Breast epithelium (tissue), 4 donors: ENCODE measurements around the gene HSD17B2. TPM values are rescaled to one million over a fixed set of nuclear protein-coding genes. Genes with fewer than 3 reads are reported as not detected.

Source experiments
- DNase-seq, 2 donors: peaks; one replicate each; pipeline ENCODE4 v3.0.0-alpha.2; 2019; ENCODE audit warnings: low spot score in 2 of 2
- H3K27ac ChIP-seq, 2 donors: fragments of 200-600 bp; sonication (generic) in 1 of 2; one replicate each; pipeline ENCODE4 v1.5.1; 2016 to 2019; ENCODE audit warnings: mild to moderate bottlenecking in 1 of 2
- H3K27me3 ChIP-seq, 2 donors: fragments of 200-600 bp; sonication (generic) in 1 of 2; one replicate each; pipeline versions ENCODE4 v1.5.1 to v1.6.0; 2017 to 2019; ENCODE audit warnings: control low read depth in 1 of 2, mild to moderate bottlenecking in 1 of 2
- H3K36me3 ChIP-seq: fragments of 200-600 bp; one replicate; pipeline ENCODE4 v1.5.1; 2019
- H3K4me1 ChIP-seq, 2 donors: fragments of 200-600 bp; sonication (generic); one replicate each; pipeline ENCODE4 v1.5.1; 2016 to 2019; ENCODE audit warnings: control low read depth in 1 of 2
- H3K4me3 ChIP-seq, 3 donors: fragments of 200-600 bp; sonication (generic); 1 replicate in 2 of 3; 2 replicates in 1 of 3; pipeline ENCODE4 v1.5.1; 2016 to 2019; ENCODE audit warnings: mild to moderate bottlenecking in 3 of 3, moderate library complexity in 2 of 3
- H3K9me3 ChIP-seq, 2 donors: fragments of 200-600 bp; sonication (generic) in 1 of 2; one replicate each; pipeline ENCODE4 v1.5.1; 2016 to 2019; ENCODE audit warnings: control low read depth in 1 of 2
- CTCF ChIP-seq, 3 donors: fragments of 450-650 bp; IDR thresholded peaks; one replicate each; pipeline ENCODE4 v1.5.1; 2016 to 2017; ENCODE audit warnings: antibody characterized with exemption in 3 of 3, mild to moderate bottlenecking in 3 of 3, moderate library complexity in 3 of 3
- POLR2A ChIP-seq: fragments of 450-650 bp; IDR thresholded peaks from one replicate; pipeline ENCODE4 v1.6.1; 2016; ENCODE audit warnings: antibody characterized with exemption, mild to moderate bottlenecking, moderate library complexity
- POLR2AphosphoS5 ChIP-seq, 3 donors: sonication (generic); formaldehyde crosslinking; IDR thresholded peaks; one replicate each; pipeline ENCODE4 v1.6.1; 2017; ENCODE audit warnings: antibody characterized with exemption in 3 of 3
- intact Hi-C: fragments of 100-400 bp; cut with DNase I; formaldehyde crosslinking; loops from one replicate; pipeline ENCODE4 v1.15.1; 2023; ENCODE audit warnings: low total_unique reads
- total RNA-seq, 3 donors: library from RNA; depleted of rRNA; stranded (reverse); fragments of >200 nt; gene quantifications; one replicate each; pipeline ENCODE4 v1.1.0, GENCODE V29; 2016

Gene HSD17B2
- total RNA-seq, 3 donors from 2014 or later = 4.5 to 8.8 TPM; not detected in 1

- no peak for DNase-seq
- intact Hi-C loops = no loop called here
- Histone ChIP-seq H3K27ac (no peak overlapping the region), H3K4me1 (no peaks in the 10 kb centered on the region), H3K9me3 (peaks cover 0 to 16% of the 10 kb centered on the region in 2 donors), H3K4me3 (no peak overlapping the region), H3K36me3 (no peaks in the 10 kb centered on the region), H3K27me3 (no peaks in the 10 kb centered on the region)
- TF ChIP-seq CTCF (IDR thresholded peaks at IDR 0.05) (no peak), POLR2AphosphoS5 (IDR thresholded peaks at IDR 0.05) (no peak), POLR2A (no peak)
Observed at GRCh38 chr16:82082097-82082496, 47.0 kb downstream of the HSD17B2 start.

DNA sequence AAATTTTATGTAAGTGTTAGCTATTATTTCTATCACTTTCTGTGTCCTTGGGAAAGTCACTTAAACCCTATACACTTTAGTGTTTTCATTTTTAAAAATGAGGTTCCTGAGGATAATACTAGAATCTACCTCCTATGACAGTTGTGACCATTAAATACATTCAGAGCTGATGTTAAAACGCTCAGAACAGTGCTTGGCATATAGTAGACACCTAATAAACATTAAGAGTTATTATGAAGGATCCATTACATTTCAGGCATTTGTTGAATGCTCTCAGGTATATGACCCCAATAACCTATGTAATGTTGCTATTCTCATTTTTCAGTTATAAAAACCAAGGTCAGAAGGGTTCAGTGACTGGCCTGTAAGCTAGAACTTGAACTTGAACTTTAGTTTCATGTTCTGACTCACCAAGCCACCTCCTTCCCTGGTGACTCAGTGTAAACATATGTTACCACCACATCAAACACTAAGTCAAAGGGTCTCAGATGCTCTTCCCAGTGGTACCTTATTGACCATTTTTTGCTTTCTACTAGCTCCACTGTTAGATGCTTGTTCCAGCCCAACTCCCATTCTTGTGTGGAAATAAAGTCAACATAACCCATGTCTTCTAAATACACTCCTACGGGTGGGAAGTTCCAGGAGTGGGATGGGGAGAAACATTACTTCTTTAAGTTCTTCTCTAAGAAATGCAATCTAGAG is 47.6 kb downstream of the HSD17B2 start:
- intact Hi-C loops = no loop called here

GRCh38 chr16:82083710-82084353 is 48.8 kb downstream of the HSD17B2 start:
- Histone ChIP-seq H3K9me3 (peaks cover 0 to 9% of the 10 kb centered on the region in 2 donors), H3K27ac (no peak overlapping the region), H3K4me3 (no peak overlapping the region), H3K27me3 (no peaks in the 10 kb centered on the region), H3K4me1 (no peaks in the 10 kb centered on the region), H3K36me3 (no peaks in the 10 kb centered on the region)
- DNase-seq = no peak
- TF ChIP-seq POLR2A = no peak
- no peak for TF ChIP-seq POLR2AphosphoS5 (IDR thresholded peaks at IDR 0.05)
- TF ChIP-seq CTCF (IDR thresholded peaks at IDR 0.05) = no peak
- intact Hi-C loops = no loop called here

More for the DNA sequence above, 47.6 kb downstream of the HSD17B2 start:
- Histone ChIP-seq H3K27me3 (no peaks in the 10 kb centered on the region), H3K27ac (no peak overlapping the region), H3K9me3 (peaks cover 0 to 16% of the 10 kb centered on the region in 2 donors), H3K36me3 (no peaks in the 10 kb centered on the region), H3K4me3 (no peak overlapping the region), H3K4me1 (no peaks in the 10 kb centered on the region)
- no peak for DNase-seq
- TF ChIP-seq POLR2AphosphoS5 (IDR thresholded peaks at IDR 0.05) = no peak
- TF ChIP-seq CTCF (IDR thresholded peaks at IDR 0.05) = no peak
- no peak for TF ChIP-seq POLR2A

- intact Hi-C loops = no loop called here
- Histone ChIP-seq H3K4me3 (no peak overlapping the region), H3K27ac (no peak overlapping the region), H3K27me3 (no peaks in the 10 kb centered on the region), H3K4me1 (no peaks in the 10 kb centered on the region), H3K36me3 (no peaks in the 10 kb centered on the region), H3K9me3 (no peaks in the 10 kb centered on the region)
- no peak for TF ChIP-seq POLR2AphosphoS5 (IDR thresholded peaks at IDR 0.05)
- TF ChIP-seq CTCF (IDR thresholded peaks at IDR 0.05) = no peak
- TF ChIP-seq POLR2A = no peak
- no peak for DNase-seq
Observed at GRCh38 chr16:82085011-82085779, 50.1 kb downstream of the HSD17B2 start.

GRCh38 chr16:82088483-82088882 is 53.4 kb downstream of the HSD17B2 start:
- no peak overlapping the region for H3K27ac ChIP-seq
- TF ChIP-seq POLR2AphosphoS5 (IDR thresholded peaks at IDR 0.05) (no peak), POLR2A (no peak), CTCF (IDR thresholded peaks at IDR 0.05) (no peak)
- intact Hi-C loops = no loop called here
- no peak for DNase-seq
- no peaks in the 10 kb centered on the region for H3K36me3 ChIP-seq
- H3K27me3 ChIP-seq = no peaks in the 10 kb centered on the region
- no peaks in the 10 kb centered on the region for H3K9me3 ChIP-seq
- H3K4me3 ChIP-seq = no peak overlapping the region
- no peaks in the 10 kb centered on the region for H3K4me1 ChIP-seq
